Measurements from ENCODE around the gene BGLAP. TPM values are rescaled to one million over a fixed set of nuclear protein-coding genes. Genes with fewer than 3 reads are reported as not detected.

Gene BGLAP
- total and polyA plus RNA-seq, 2 donors (not counting 3 experiments of a cell fraction or from before 2014, with no cell fraction given): 0.65 to 1.0 TPM

DNA sequence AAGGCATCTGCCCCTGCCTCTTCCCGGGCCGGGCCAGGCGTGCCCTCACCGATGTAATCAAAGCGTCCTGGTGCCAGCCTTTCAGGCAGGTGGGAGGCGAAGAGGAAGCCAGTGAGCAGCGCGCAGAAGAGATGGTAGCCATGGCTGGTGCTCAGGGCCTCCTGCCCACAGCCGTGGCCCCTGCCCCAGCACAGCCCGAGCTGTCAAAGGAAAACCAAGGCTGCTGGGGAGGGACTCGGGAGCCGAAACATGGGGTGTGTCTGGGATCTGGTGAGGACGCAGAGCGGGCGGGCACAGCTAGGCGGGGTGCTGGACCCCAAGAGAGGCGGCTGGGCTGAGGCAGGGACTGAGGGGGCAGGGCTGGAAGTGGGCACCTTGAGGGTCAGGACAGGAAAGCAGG, 2.7 kb downstream of the BGLAP start:
- Histone ChIP-seq H3K27ac (ENCODE audit: insufficient read depth, low read depth, low read length) (no peak overlapping the region), H3K27me3 (ENCODE audit: control insufficient read depth in 2 of 2, insufficient read depth in 2 of 2, low read length in 2 of 2) (peaks cover 0 to 4% of the 10 kb centered on the region in 2 experiments), H3K4me2 (ENCODE audit: insufficient read depth, low read length) (no peak overlapping the region), H2AFZ (ENCODE audit: low read depth, low read length) (no peak overlapping the region), H3K4me1 (ENCODE audit: control insufficient read depth, extremely low read depth, insufficient read depth, low read length) (peaks cover 6% of the 10 kb centered on the region), H3K4me3 (replicated peaks in 1 of 3; ENCODE audit: insufficient read depth in 1 of 3, low read depth in 1 of 3, low read length in 3 of 3) (no peak overlapping the region), H3K79me2 (ENCODE audit: control insufficient read depth, insufficient read depth, low read length) (no peaks in the 10 kb centered on the region), H3K9me3 (replicated peaks; ENCODE audit: control insufficient read depth, insufficient read depth, low read length) (no peaks in the 10 kb centered on the region), H3K9me1 (replicated peaks; ENCODE audit: control insufficient read depth, extremely low read depth, insufficient read depth, low read length) (no peaks in the 10 kb centered on the region), H3K36me3 (ENCODE audit: control insufficient read depth in 2 of 2, extremely low read depth in 1 of 2, insufficient read depth in 2 of 2, low read length in 2 of 2) (peaks cover 0 to 9% of the 10 kb centered on the region in 2 experiments), H3K9ac (replicated peaks; ENCODE audit: extremely low read depth, insufficient read depth, low read length) (no peak overlapping the region), H4K20me1 (replicated peaks; ENCODE audit: control insufficient read depth, extremely low read depth, insufficient read depth, low read length) (no peaks in the 10 kb centered on the region)
- TF ChIP-seq EZH2 (IDR thresholded peaks at IDR 0.05; ENCODE audit: borderline replicate concordance, low read depth, low read length, severe bottlenecking) (no peak), POLR2A (IDR thresholded peaks at IDR 0.05; ENCODE audit: low read depth, low read length) (no peak), MAX (IDR thresholded peaks at IDR 0.05; ENCODE audit: insufficient read depth, insufficient read length) (no peak), FOS (IDR thresholded peaks at IDR 0.05; ENCODE audit: borderline replicate concordance, insufficient read depth, low read length) (no peak), JUN (IDR thresholded peaks at IDR 0.05; ENCODE audit: borderline replicate concordance, insufficient read depth, insufficient read length, low read depth) (no peak), MYC (IDR thresholded peaks at IDR 0.05; ENCODE audit: low read depth, low read length) (no peak), GATA2 (IDR thresholded peaks at IDR 0.05; ENCODE audit: insufficient read depth, insufficient read length, low read depth, low read length) (no peak), POLR2AphosphoS5 (IDR thresholded peaks at IDR 0.05; ENCODE audit: insufficient read depth, low read depth, low read length) (no peak)
- TF ChIP-seq, protein P1, sequence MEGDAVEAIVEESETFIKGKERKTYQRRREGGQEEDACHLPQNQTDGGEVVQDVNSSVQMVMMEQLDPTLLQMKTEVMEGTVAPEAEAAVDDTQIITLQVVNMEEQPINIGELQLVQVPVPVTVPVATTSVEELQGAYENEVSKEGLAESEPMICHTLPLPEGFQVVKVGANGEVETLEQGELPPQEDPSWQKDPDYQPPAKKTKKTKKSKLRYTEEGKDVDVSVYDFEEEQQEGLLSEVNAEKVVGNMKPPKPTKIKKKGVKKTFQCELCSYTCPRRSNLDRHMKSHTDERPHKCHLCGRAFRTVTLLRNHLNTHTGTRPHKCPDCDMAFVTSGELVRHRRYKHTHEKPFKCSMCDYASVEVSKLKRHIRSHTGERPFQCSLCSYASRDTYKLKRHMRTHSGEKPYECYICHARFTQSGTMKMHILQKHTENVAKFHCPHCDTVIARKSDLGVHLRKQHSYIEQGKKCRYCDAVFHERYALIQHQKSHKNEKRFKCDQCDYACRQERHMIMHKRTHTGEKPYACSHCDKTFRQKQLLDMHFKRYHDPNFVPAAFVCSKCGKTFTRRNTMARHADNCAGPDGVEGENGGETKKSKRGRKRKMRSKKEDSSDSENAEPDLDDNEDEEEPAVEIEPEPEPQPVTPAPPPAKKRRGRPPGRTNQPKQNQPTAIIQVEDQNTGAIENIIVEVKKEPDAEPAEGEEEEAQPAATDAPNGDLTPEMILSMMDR (IDR thresholded peaks at IDR 0.05; ENCODE audit: extremely low read depth in 1 of 2, insufficient read depth in 1 of 2, low read depth in 1 of 2, low read length in 2 of 2): no peak
- BruUV-seq (replicated peaks): no TSS peak
- FAIRE-seq: no peak
- dilution Hi-C loops (cut with MboI; ENCODE audit: extremely low pct_ligation_motif_present, low sequenced_read_pairs) (no loop called here), intact Hi-C loops (cut with micrococcal nuclease) (no loop called here)
- ChIA-PET CTCF (interaction anchor here (1.0 to 3.8 kb wide), 3 partner anchors 11 to 99 kb away, joined by 4 to 17 read pairs (median 12); no protein-coding TSS in a partner anchor), POLR2A (no interaction called here)
- no peak for DNase-seq (ENCODE audit: low read depth, low spot score)
